HEK293T (cell line): Measurements from ENCODE around the gene UBAP1L.

Experiments used
- CTCF ChIA-PET: fragments of 350-600 bp; formaldehyde crosslinking; extraction: SDS; loops from one replicate; lab custom pipeline; 2021; ENCODE audit warnings: antibody characterized with exemption, inconsistent platforms; lab: Yijun Ruan, JAX
- POLR2A ChIA-PET: fragments of 350-600 bp; formaldehyde crosslinking; extraction: SDS; loops from one replicate; lab custom pipeline; 2020; ENCODE audit warnings: antibody characterized with exemption, inconsistent platforms; lab: Yijun Ruan, JAX
- DNase-seq: peaks from one replicate; pipeline ENCODE4 v3.0.0; 2012; ENCODE audit warnings: mixed read lengths; ENCODE audit errors: extremely low spot score
- ARNT ChIP-seq: fragments of 450-650 bp; IDR thresholded peaks from 2 replicates; pipeline ENCODE4 v1.6.1; 2017; ENCODE audit warnings: mild to moderate bottlenecking
- BHLHE40 ChIP-seq: fragments of 450-650 bp; IDR thresholded peaks from 2 replicates; pipeline ENCODE4 v1.6.1; 2016; ENCODE audit warnings: mild to moderate bottlenecking, moderate library complexity, borderline replicate concordance
- CTBP1 ChIP-seq: fragments of 450-650 bp; IDR thresholded peaks from 2 replicates; pipeline ENCODE4 v1.6.1; 2016; ENCODE audit warnings: borderline replicate concordance
- ELF4 ChIP-seq: fragments of 450-650 bp; IDR thresholded peaks from 2 replicates; pipeline ENCODE4 v1.6.1; 2017; ENCODE audit warnings: antibody characterized with exemption
- FOXA1 ChIP-seq: fragments of 450-650 bp; IDR thresholded peaks from 2 replicates; pipeline ENCODE4 v1.6.1; 2016; ENCODE audit warnings: mild to moderate bottlenecking
- FOXK2 ChIP-seq: fragments of 450-650 bp; IDR thresholded peaks from 2 replicates; pipeline ENCODE4 v1.6.1; 2016; ENCODE audit warnings: mild to moderate bottlenecking
- FOXM1 ChIP-seq: fragments of 450-650 bp; IDR thresholded peaks from 2 replicates; pipeline ENCODE4 v1.6.1; 2017; ENCODE audit warnings: mild to moderate bottlenecking, borderline replicate concordance
- HDGF ChIP-seq: fragments of 450-650 bp; IDR thresholded peaks from 2 replicates; pipeline ENCODE4 v1.6.1; 2017; ENCODE audit warnings: antibody characterized with exemption, borderline replicate concordance
- L3MBTL2 ChIP-seq: fragments of 450-650 bp; conservative IDR thresholded peaks from 2 replicates; pipeline ENCODE4 v1.6.1; 2016; ENCODE audit warnings: mild to moderate bottlenecking
- LEF1 ChIP-seq: fragments of 450-650 bp; IDR thresholded peaks from 2 replicates; pipeline ENCODE4 v1.6.1; 2017; ENCODE audit warnings: mild to moderate bottlenecking, borderline replicate concordance
- NFRKB ChIP-seq: fragments of 450-650 bp; IDR thresholded peaks from 2 replicates; pipeline ENCODE4 v1.6.1; 2016; ENCODE audit warnings: mild to moderate bottlenecking, moderate library complexity
- SP1 ChIP-seq: fragments of 450-650 bp; IDR thresholded peaks from 2 replicates; pipeline ENCODE4 v1.6.1; 2017
- SUZ12 ChIP-seq: fragments of 450-650 bp; IDR thresholded peaks from 2 replicates; pipeline ENCODE4 v1.6.1; 2016; ENCODE audit warnings: mild to moderate bottlenecking
- TARDBP ChIP-seq: fragments of 450-650 bp; IDR thresholded peaks from 2 replicates; pipeline ENCODE4 v1.6.1; 2016
- ZNF384 ChIP-seq: fragments of 450-650 bp; IDR thresholded peaks from 2 replicates; pipeline ENCODE4 v1.6.1; 2016
- TF ChIP-seq, protein P1 (sequence below): fragments of 450-650 bp; IDR thresholded peaks from 2 replicates; pipeline ENCODE4 v1.6.1; 2016

UBAP1L gene

DNA sequence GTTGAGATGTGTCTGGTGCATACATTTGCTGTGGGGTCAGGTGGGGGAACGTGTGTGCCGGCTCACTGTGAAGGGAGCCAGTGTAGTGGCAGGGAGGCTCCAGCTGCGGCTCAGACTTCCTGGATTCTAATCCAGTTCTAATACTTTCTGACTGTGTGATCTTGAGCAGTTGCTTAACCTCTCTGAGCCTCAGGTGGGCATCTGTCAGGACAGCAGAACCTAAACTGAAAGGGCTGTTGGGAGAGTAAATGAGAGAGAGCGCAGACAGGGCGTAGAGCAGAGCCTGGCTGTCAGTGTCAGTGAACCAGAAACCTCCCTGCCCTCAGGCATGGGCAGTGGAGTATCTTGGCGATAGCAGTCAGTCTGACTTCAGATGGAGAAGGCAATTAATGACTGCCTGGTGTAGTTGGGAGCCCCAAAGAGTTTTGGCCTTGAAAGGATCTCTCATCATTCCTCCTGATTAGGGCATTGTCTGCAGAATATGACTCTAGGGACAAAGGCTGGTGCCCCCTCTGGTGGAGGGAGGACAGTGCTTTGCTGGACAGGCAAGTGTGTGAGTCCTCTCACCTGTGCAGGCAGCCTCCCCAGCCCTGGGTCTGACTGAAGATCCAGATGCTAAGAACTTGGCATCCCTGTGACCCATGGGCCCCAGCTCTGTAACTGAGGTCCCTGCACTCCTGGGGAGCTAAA lies 28.9 kb downstream of the UBAP1L start:
- CTCF ChIA-PET: interaction anchor here (0.6 to 1.8 kb wide), 5 partner anchors 31 to 358 kb away, joined by 3 to 12 read pairs (median 4); no protein-coding TSS in a partner anchor
- POLR2A ChIA-PET: no interaction called here
- no peak for TF ChIP-seq ELF4
- no peak for TF ChIP-seq FOXK2
- no peak for TF ChIP-seq NFRKB
- TF ChIP-seq, protein P1, sequence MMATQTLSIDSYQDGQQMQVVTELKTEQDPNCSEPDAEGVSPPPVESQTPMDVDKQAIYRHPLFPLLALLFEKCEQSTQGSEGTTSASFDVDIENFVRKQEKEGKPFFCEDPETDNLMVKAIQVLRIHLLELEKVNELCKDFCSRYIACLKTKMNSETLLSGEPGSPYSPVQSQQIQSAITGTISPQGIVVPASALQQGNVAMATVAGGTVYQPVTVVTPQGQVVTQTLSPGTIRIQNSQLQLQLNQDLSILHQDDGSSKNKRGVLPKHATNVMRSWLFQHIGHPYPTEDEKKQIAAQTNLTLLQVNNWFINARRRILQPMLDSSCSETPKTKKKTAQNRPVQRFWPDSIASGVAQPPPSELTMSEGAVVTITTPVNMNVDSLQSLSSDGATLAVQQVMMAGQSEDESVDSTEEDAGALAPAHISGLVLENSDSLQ: no peak
- no peak for TF ChIP-seq LEF1
- no peak for TF ChIP-seq SP1
- no peak for TF ChIP-seq ZNF384
- no peak for TF ChIP-seq L3MBTL2
- no peak for TF ChIP-seq BHLHE40
- peak; percentile 26 for DNase-seq

DNA sequence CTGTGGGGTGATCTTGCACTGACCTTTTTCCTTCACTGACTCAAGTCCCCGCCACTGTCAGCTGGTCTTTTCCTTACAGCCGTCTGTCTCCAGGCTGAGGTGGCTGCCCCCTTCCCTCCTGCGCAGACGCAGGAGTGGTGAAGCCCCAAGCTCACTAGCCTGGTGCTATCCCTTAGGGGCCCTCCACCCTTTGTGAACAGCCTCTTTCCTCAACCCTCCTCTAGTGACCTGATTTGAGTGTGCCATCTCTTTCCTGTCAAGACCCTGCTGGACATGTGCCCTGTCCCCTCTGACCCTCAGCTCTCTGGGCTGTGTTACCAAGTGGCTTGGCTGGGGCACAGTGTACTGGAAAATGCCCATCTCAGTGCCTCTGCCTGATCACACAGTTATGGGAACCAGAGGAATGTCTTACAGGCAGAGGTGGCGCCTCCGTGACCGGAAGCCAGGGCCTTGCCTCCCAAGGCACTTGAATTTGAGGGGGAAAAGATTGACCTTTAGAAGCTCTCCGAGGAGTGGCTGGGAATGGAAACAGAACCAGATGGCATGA lies 29.7 kb downstream of the UBAP1L start:
- no peak for DNase-seq
- CTCF ChIA-PET: interaction anchor here (1.3 to 1.4 kb wide), 2 partner anchors 42 to 185 kb away, joined by 4 read pairs; no protein-coding TSS in a partner anchor
- TF ChIP-seq SP1: no peak
- TF ChIP-seq FOXA1: no peak
- no peak for TF ChIP-seq ZNF384
- no peak for TF ChIP-seq FOXK2
- TF ChIP-seq ARNT: no peak
- no peak for TF ChIP-seq L3MBTL2
- no peak for TF ChIP-seq ELF4
- TF ChIP-seq, protein P1: no peak
- TF ChIP-seq FOXM1: no peak
- no peak for TF ChIP-seq CTBP1
- POLR2A ChIA-PET: no interaction called here

DNA sequence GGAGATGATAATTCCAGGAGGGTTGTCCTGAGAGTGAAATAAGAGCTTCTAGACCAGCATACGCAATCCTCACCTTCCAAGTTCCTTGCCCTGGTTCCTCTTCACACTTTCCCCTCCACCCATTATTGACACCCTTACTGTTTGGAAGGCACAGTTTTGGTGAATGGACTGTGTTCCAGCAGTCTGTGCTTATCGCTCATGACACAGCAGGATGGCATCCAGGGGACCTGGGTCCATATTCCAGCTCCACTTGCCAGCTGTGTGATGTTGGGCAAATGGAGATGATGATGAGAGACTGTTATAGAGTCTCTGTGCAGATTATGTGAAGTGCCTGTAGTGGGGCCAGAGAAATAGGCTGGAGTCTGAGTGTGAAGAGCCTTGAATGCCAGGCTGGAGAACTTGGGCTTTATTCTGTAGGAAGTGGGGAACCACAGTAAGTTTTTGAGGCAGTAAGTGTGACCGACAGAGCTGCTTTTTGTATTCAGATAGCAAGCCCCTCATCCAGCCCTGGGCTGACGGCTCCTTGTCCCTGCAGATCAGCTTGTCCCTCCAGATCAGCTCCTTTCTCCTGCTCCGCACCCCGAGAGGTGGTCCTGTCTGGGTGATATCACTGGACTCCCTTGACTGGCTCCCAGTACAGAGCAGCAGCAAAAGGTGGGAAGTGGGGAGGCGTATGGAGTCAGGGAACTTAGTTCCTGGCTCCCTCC lies 30.3 kb downstream of the UBAP1L start:
- no peak for DNase-seq
- ChIA-PET CTCF (interaction anchor here (1.3 to 1.4 kb wide), 2 partner anchors 42 to 186 kb away, joined by 4 read pairs; no protein-coding TSS in a partner anchor), POLR2A (no interaction called here)
- TF ChIP-seq BHLHE40 (no peak), HDGF (no peak), SP1 (no peak), ZNF384 (no peak), LEF1 (no peak), SUZ12 (no peak), L3MBTL2 (no peak), FOXK2 (no peak), CTBP1 (no peak), ARNT (no peak), FOXM1 (no peak), TARDBP (no peak), ELF4 (no peak), NFRKB (no peak), FOXA1 (no peak)
- TF ChIP-seq, protein P1: no peak

DNA sequence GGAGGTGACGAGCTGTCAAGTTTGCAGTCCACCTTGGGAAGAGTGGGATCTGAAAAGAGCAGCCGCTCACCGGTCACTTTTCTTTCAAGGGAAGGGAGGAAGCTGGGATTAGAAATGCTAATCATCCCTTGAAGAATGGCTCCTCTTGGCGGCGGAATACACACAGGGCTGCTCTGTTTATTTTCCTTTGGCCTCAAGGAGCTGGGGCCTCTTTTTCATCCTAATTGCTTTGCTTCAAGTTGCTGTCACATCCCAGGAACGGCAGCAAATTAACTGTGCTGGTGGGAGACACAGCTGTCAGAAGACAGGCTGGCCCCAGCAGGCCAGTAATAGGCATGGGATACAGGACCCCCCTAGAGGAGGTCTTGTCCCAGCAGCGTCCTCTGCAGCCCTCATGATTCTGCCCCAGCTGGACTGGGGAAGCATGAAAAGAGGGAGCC lies 31.7 kb downstream of the UBAP1L start:
- TF ChIP-seq SUZ12: no peak
- no peak for TF ChIP-seq HDGF
- TF ChIP-seq, protein P1: no peak
- TF ChIP-seq CTBP1: no peak
- TF ChIP-seq TARDBP: no peak
- no peak for TF ChIP-seq L3MBTL2
- TF ChIP-seq FOXM1: no peak
- TF ChIP-seq SP1: no peak
- TF ChIP-seq ARNT: no peak
- TF ChIP-seq FOXK2: no peak
- TF ChIP-seq NFRKB: no peak
- no peak for TF ChIP-seq BHLHE40
- no peak for TF ChIP-seq ELF4
- TF ChIP-seq LEF1: no peak
- TF ChIP-seq ZNF384: no peak
- no peak for TF ChIP-seq FOXA1
- ChIA-PET CTCF (interaction anchor here (0.5 to 2.2 kb wide), 5 partner anchors 22 to 52 kb away, joined by 3 to 15 read pairs (median 4); no protein-coding TSS in a partner anchor), POLR2A (interaction anchor here (1.1 kb wide), 1 partner anchor 30 kb away, joined by 4 read pairs; no protein-coding TSS in a partner anchor)
- DNase-seq: peak; percentile 25
